Lower leg skin (tissue), 4 donors: ENCODE measurements around the gene COG1. TPM values are rescaled to one million over a fixed set of nuclear protein-coding genes. Genes with fewer than 3 reads are reported as not detected.

ENCODE experiments used
- DNase-seq, 2 donors: peaks; one replicate each; pipeline ENCODE4 v3.0.0-alpha.2; 2019; ENCODE audit warnings: low spot score in 2 of 2
- H3K4me3 ChIP-seq: fragments of 200-600 bp; sonication (generic); 2 replicates; pipeline ENCODE4 v1.5.1; 2017; ENCODE audit warnings: mild to moderate bottlenecking, low read depth; ENCODE audit not compliant: poor library complexity, severe bottlenecking
- CTCF ChIP-seq, 3 donors: fragments of 450-650 bp; IDR thresholded peaks; one replicate each; pipeline ENCODE4 v1.5.1; 2016; ENCODE audit warnings: antibody characterized with exemption in 3 of 3, mild to moderate bottlenecking in 3 of 3, moderate library complexity in 2 of 3
- POLR2A ChIP-seq, 2 donors: fragments of 450-650 bp; IDR thresholded peaks; one replicate each; pipeline ENCODE4 v1.6.1; 2016 to 2017; ENCODE audit warnings: antibody characterized with exemption in 2 of 2, mild to moderate bottlenecking in 1 of 2, moderate library complexity in 1 of 2
- WGBS, 2 donors: methylation state at CpG; one replicate each; pipeline ENCODE4 v1.1.5; 2018; 5-methylcytosine and 5-hydroxymethylcytosine counted together
- intact Hi-C: fragments of 100-400 bp; cut with DNase I; formaldehyde crosslinking; loops from one replicate; pipeline ENCODE4 v1.15.0; 2023; ENCODE audit warnings: low total_unique reads
- total RNA-seq, 4 donors: library from RNA; depleted of rRNA; stranded (reverse); fragments of >200 nt; gene quantifications; one replicate each; pipeline ENCODE4 v1.1.0, GENCODE V29; 2016

Gene COG1
- total RNA-seq, 4 donors from 2014 or later: 18.3 to 33.2 (median 23.9) TPM

- TF ChIP-seq POLR2A (IDR thresholded peaks at IDR 0.05): no peak
- TF ChIP-seq CTCF (IDR thresholded peaks at IDR 0.05): no peak
- 84 to 89% methylated on average over 2 of the region's 2 CpGs for WGBS, 2 donors
- intact Hi-C loops: no loop called here
- H3K4me3 ChIP-seq: no peak overlapping the region
- no peak for DNase-seq
Observed at GRCh38 chr17:73247726-73248125, 54.9 kb downstream of the COG1 start.

GRCh38 chr17:73248532-73248931 is 55.7 kb downstream of the COG1 start:
- H3K4me3 ChIP-seq: no peak overlapping the region
- no peak for DNase-seq
- intact Hi-C loops: no loop called here
- 87 to 90% methylated on average over 10 of the region's 10 CpGs for WGBS, 2 donors
- TF ChIP-seq POLR2A (IDR thresholded peaks at IDR 0.05) (no peak), CTCF (IDR thresholded peaks at IDR 0.05) (no peak)

GRCh38 chr17:73249700-73250099 is 56.8 kb downstream of the COG1 start:
- no peak overlapping the region for H3K4me3 ChIP-seq
- 74 to 78% methylated on average over 8 of the region's 8 CpGs for WGBS, 2 donors
- intact Hi-C loops: no loop called here
- DNase-seq: no peak
- TF ChIP-seq POLR2A (IDR thresholded peaks at IDR 0.05) (no peak), CTCF (IDR thresholded peaks at IDR 0.05) (no peak)

GRCh38 chr17:73250851-73251640 is 58.2 kb downstream of the COG1 start:
- H3K4me3 ChIP-seq: no peak overlapping the region
- TF ChIP-seq POLR2A (IDR thresholded peaks at IDR 0.05) (no peak), CTCF (IDR thresholded peaks at IDR 0.05) (no peak)
- WGBS, 2 donors: 68 to 76% methylated on average over 10 of the region's 10 CpGs
- intact Hi-C loops: no loop called here
- DNase-seq: peak in 1 of 2 donors; percentile 58

GRCh38 chr17:73251871-73252270 is 59.0 kb downstream of the COG1 start:
- peak in 1 of 2 donors; percentile 75 for DNase-seq
- intact Hi-C loops: no loop called here
- WGBS, 2 donors: 77 to 82% methylated on average over 8 of the region's 8 CpGs
- H3K4me3 ChIP-seq: no peak overlapping the region
- TF ChIP-seq CTCF (IDR thresholded peaks at IDR 0.05) (no peak), POLR2A (IDR thresholded peaks at IDR 0.05) (no peak)
